ENCODE data around the gene FXYD3. TPM values are rescaled to one million over a fixed set of nuclear protein-coding genes. Genes with fewer than 3 reads are reported as not detected.
"Not testable (repeated sequence)": the region's sequence is repeated elsewhere in the genome, so short reads cannot be mapped to it uniquely, and the experiment has no call there.

The FXYD3 gene
- total and polyA plus RNA-seq, 2 donors (not counting 1 experiment from before 2014, with no cell fraction given) = not detected

- no peaks in the 10 kb centered on the region for H4K20me1 ChIP-seq (ENCODE audit: control insufficient read depth, extremely low read depth, insufficient read depth, low read length)
- peaks cover 13% of the 10 kb centered on the region for H3K27me3 ChIP-seq (ENCODE audit: control insufficient read depth, insufficient read depth, low read length)
- TF ChIP-seq EZH2 (IDR thresholded peaks at IDR 0.05; ENCODE audit: low read length, missing control alignments) = no peak
- TF ChIP-seq CTCF (conservative IDR thresholded peaks at IDR 0.05 in 1 of 2, IDR thresholded peaks at IDR 0.05 in 1 of 2; ENCODE audit: low read depth in 1 of 2, low read length in 2 of 2) = no peak
These were observed 12.9 kb downstream of the FXYD3 start for GRCh38 chr19:35128398-35129057.

GRCh38 chr19:35129724-35130274, 14.2 kb downstream of the FXYD3 start:
- not testable (repeated sequence) for H4K20me1 ChIP-seq (ENCODE audit: control insufficient read depth, extremely low read depth, insufficient read depth, low read length); H3K4me2 ChIP-seq (ENCODE audit: extremely low read depth, insufficient read depth, low read length); H3K4me1 ChIP-seq (ENCODE audit: control insufficient read depth, extremely low read depth, insufficient read depth, low read length); DNase-seq (ENCODE audit: low read depth in 2 of 2); H2AFZ ChIP-seq (ENCODE audit: low read length); H3K9me3 ChIP-seq (ENCODE audit: control insufficient read depth, insufficient read depth, low read depth, low read length); H3K79me2 ChIP-seq (ENCODE audit: control insufficient read depth, insufficient read depth, low read length); H3K4me3 ChIP-seq (replicated peaks in 1 of 4; ENCODE audit: control extremely low read depth in 1 of 4, insufficient read depth in 1 of 4, low read depth in 3 of 4, low read length in 4 of 4); H3K36me3 ChIP-seq (ENCODE audit: control insufficient read depth, insufficient read depth, low read length); H3K27ac ChIP-seq (ENCODE audit: insufficient read depth, low read length); H3K9ac ChIP-seq (ENCODE audit: insufficient read depth, low read length)
- H3K27me3 ChIP-seq (ENCODE audit: control insufficient read depth, insufficient read depth, low read length) = peaks cover 14% of the 10 kb centered on the region

More at GRCh38 chr19:35128398-35129057, 12.9 kb downstream of the FXYD3 start:
- Histone ChIP-seq H3K4me3 (replicated peaks in 1 of 4; ENCODE audit: control extremely low read depth in 1 of 4, insufficient read depth in 1 of 4, low read depth in 3 of 4, low read length in 4 of 4) (no peak overlapping the region), H2AFZ (ENCODE audit: low read length) (no peak overlapping the region), H3K4me2 (ENCODE audit: extremely low read depth, insufficient read depth, low read length) (no peak overlapping the region), H3K9me3 (ENCODE audit: control insufficient read depth, insufficient read depth, low read depth, low read length) (no peaks in the 10 kb centered on the region), H3K79me2 (ENCODE audit: control insufficient read depth, insufficient read depth, low read length) (no peaks in the 10 kb centered on the region), H3K36me3 (ENCODE audit: control insufficient read depth, insufficient read depth, low read length) (no peaks in the 10 kb centered on the region), H3K4me1 (ENCODE audit: control insufficient read depth, extremely low read depth, insufficient read depth, low read length) (peaks cover 8% of the 10 kb centered on the region), H3K27ac (ENCODE audit: insufficient read depth, low read length) (no peak overlapping the region), H3K9ac (ENCODE audit: insufficient read depth, low read length) (no peak overlapping the region)
- no peak for DNase-seq (ENCODE audit: low read depth in 2 of 2)

- H3K36me3 ChIP-seq (ENCODE audit: control insufficient read depth, insufficient read depth, low read length) = no peaks in the 10 kb centered on the region
- H3K79me2 ChIP-seq (ENCODE audit: control insufficient read depth, insufficient read depth, low read length) = no peaks in the 10 kb centered on the region
- H2AFZ ChIP-seq (ENCODE audit: low read length) = no peak overlapping the region
- no peak overlapping the region for H3K9ac ChIP-seq (ENCODE audit: insufficient read depth, low read length)
- no peak overlapping the region for H3K4me2 ChIP-seq (ENCODE audit: extremely low read depth, insufficient read depth, low read length)
- TF ChIP-seq EZH2 (IDR thresholded peaks at IDR 0.05; ENCODE audit: low read length, missing control alignments) = no peak
- TF ChIP-seq CTCF (conservative IDR thresholded peaks at IDR 0.05 in 1 of 2, IDR thresholded peaks at IDR 0.05 in 1 of 2; ENCODE audit: low read depth in 1 of 2, low read length in 2 of 2) = no peak
- peaks cover 2% of the 10 kb centered on the region for H3K4me1 ChIP-seq (ENCODE audit: control insufficient read depth, extremely low read depth, insufficient read depth, low read length)
- H4K20me1 ChIP-seq (ENCODE audit: control insufficient read depth, extremely low read depth, insufficient read depth, low read length) = no peaks in the 10 kb centered on the region
- peaks cover 14% of the 10 kb centered on the region for H3K27me3 ChIP-seq (ENCODE audit: control insufficient read depth, insufficient read depth, low read length)
- H3K27ac ChIP-seq (ENCODE audit: insufficient read depth, low read length) = no peak overlapping the region
- H3K9me3 ChIP-seq (ENCODE audit: control insufficient read depth, insufficient read depth, low read depth, low read length) = no peaks in the 10 kb centered on the region
- H3K4me3 ChIP-seq (replicated peaks in 1 of 4; ENCODE audit: control extremely low read depth in 1 of 4, insufficient read depth in 1 of 4, low read depth in 3 of 4, low read length in 4 of 4) = no peak overlapping the region
- DNase-seq (ENCODE audit: low read depth in 2 of 2) = no peak
These were observed 15.4 kb downstream of the FXYD3 start for GRCh38 chr19:35130761-35131720.
